ENCODE data around the gene NAT10.
A peak's percentile ranks its signal among the peaks of the same experiment; 100 is the strongest.

NAT10 gene

DNA sequence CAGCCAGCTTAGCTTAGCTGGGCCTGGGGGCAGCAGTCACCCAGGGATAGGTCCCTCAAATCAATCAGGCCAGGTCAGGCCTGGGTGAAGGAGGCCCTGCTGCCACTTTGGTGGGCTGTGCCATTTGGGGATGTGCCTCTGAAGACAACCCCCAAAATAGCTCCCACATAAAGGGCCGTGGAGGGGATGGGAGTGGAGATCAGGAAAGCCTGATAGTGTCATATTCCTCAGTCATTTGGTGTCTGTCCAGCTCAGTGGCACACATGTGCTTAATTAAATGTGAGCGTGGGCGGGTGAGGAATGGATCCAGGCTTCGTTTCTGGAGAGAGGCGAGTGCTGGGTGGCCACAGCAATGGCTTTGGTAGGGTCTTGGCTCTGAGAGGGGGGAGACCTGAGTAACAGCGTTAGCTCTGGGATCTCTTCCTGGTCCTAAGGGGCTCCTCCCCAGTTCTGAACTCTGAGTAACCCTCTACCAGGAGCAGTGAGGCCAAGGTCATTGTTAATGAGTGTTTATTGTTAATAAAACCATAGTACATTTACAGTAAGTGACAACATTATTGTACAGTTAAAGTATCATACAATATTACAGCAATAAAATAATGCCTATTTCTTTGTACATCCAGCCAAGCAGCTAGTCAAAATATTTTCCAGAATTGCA lies 45.2 kb downstream of the NAT10 start:
- DNase-seq = peak; percentile 65

DNA sequence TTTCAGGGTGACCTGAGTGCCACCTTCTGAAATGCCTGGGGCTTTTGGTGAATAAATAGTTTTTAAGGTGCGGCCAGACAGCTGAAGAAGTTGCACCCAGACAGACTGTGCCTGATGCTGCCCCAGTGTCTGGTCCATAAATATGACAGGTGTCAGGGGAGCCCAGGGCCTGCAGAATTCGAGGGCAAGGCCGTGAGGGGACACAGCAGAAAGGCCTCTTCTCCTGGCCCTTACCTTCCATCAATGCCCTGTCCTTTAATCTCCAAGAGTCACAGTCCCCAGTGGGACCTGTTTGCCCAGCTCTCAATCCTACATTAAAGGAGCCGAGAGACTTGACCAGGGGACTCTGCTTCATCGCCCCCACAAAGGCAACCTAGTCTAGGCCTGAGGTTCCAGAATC lies 45.7 kb downstream of the NAT10 start:
- no peak for DNase-seq

DNA sequence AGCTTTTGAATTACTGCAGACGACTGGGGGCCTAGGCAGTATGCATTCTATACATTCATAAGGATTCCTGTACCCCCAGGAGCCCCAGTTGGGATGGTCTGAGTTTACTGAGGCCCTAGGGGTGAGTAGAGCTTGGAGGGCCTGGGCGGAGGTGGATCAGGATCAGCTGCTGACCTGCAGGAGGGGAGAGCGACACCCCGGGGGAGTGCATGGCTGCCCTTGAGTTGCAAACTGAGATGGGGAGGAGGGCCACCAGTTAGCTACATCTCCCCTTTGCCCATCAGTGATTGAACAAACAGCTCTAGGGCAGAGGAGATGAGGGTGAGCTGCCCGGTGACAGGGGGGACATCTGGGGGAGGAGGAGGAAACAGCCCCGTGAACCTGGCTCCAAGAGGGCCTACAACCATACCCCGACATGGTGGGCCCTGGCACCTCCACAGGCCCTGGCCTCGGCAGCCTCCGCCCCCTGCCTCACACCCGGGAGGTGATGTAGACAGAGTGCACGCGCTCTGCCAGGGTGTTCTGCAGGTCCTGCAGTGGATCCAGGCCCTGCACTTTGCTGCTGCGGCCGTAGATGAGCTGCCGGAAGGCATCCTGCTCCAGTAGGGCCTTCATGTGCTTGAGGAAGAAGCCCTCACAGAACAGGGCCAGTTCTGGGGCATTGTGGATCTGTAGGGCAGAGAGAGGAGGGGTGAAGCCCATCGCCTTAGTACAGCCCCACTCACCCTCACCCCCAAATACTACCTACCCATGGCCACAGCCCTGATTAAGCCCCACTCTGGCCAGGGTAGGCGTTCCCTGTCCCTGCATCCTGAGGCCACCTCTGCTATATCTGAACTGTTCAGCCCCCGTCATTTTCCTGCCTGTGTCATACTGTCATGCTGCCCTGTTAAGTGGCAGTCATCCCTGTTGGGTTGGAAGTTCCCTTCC lies 46.8 kb downstream of the NAT10 start:
- DNase-seq = no peak

DNA sequence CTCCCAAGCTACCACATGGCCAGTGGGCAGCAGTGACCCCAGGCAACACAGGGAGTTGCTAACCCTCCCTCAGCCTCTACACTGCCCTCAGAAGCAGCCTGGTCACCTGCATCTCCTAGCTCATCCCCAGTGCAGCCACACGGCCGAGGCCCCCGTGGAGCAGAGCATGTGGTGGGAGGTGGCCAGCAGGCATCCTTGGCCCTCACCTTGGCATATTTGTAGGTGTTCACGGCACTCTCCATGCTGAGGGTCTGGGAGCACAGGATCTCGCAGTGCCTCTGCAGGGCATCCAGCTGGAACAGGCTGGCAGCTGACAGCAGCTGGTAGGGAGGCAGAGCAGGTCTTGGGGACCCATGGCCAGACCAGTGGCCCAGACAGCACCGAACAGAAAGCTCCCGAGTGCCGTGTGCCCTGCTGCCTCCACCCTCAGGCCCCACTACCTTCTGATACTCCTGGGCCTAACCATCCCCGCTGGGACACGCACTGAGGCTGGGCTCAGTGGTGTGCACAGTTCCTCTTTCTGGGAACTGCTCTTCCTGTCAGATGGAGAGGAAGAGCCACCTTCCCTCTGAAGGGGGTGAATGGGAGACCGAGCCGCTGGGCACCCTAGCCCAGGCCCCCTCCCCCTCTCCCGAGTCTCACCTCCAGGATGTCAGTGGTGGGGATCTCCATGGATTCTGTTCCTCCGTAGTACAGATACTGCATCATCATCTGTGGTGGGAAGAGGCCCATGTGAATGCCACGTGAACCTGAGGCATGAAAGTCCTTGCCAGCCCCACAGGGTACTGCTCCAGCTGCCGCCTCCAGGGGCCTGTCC lies 48.8 kb downstream of the NAT10 start:
- DNase-seq = no peak

DNA sequence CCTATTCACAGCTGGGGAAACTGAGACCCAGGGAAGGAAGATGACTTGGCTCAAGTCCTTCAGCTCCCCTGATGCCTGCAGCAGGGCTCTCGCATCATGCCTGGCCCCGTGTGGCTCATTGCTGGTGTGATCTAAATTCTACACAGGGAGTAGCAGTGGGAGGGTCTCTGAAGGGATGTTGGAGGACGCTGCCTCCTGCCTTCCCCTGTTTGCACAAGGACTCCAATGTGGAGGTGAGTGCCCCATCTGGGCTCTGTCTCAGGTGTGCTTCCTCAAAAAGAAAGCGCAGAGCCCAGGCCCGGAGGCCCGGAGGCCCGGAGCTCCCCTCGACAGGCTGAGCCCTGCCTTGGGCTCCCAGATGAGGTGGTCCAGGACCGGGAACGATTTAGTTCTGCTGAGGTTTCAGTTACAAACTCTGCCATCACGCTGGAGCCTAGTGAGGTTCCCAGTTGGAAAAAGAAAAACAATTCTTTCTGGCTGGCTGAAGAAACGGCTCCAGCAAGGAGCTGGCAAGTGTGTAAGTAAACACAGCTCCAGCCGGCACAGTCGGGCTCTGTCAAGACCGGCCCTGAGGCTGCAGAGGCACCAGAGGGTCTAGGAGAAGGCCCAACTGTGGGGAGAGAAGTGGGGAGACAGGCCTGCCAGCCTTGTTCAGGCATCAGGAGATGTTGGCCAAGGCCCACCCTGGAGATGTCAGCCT lies 49.8 kb downstream of the NAT10 start:
- DNase-seq = no peak

DNA sequence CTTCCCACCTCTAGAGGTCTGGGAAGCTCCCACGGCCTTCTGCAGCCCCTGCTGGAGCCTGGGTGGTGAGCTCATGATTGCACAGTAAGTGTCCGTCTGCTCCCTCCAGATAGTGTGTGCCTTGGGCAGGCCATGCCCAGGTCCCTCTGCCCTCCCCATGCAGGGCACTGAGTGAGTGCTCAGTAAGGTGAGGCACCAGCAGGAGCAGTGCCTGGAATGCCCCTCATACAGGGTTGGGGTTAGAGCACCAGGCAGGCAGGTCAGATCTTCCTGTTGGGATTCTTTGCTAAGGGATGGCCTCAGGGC lies 50.3 kb downstream of the NAT10 start:
- DNase-seq = no peak

DNA sequence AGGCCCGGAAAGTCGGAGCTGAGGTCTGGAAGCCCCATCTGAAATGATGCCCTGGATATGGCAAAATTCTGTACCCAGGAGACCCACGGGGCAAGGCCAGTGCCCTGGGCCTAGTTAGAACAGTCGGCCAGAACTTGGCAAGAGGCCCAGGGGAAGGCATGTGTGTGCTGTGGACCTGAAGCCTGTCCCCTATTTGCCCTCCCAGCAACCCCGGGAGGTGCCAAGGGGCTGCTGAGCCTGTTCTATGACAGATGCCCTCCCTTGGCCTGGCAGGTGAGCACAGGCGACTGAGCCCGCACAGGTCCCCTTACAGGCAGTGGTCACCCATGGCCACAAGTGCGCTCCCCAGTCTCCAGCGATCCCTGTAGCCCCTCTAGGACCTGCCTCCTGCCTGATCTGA lies 51.7 kb downstream of the NAT10 start:
- no peak for DNase-seq

DNA sequence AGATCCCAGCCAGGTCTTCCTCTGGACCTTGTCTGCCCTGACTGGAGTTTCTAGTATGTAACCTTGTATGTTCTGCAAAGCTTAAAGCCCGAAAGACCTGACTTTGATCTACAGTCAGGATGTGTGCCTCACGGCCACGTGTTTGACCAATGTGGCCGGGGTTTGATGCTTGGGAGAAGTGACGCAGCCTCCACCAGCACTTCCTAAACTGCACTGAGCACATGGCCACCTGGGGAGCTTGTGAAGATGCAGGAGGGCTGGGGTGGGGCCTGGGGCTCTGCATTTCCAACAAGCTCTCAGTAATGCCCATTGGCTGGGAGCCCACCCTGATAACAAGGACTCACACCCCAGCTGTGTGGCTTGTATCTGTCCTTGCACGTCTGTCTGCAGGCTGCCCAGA lies 53.2 kb downstream of the NAT10 start:
- no peak for DNase-seq

DNA sequence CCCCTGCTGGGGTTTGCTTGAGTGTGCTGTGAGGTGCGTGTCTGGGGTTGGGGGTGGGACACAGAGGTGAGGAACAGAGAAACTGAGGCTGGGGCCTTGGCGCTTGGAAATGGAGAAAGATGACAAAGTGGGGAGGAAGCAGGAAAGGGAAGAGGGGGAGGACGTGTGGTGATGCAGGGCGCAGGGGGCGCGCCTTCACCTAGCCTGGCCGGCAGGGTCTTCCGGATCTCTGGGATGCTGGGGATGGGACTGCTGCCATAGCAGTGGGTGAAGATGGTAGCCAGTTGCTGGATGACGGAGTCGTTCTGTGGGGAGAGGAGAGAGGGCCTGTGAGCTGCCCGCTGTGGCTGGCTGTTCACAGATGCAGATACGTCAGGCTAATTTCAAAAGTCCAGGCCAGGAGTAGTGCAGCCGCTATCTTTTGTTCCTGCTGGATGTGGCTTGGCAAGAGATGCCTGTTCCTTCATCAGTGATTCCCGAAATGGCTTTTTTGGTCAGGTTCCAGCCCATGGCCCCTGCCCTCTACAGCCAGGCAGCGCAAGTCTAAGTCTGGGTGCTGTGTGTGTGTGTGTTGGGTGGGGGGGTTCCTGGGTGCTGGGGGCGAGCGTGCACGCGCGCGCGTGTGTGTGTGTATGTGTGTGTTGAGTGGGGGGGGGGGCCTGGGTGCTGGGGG lies 54.8 kb downstream of the NAT10 start:
- no peak for DNase-seq

DNA sequence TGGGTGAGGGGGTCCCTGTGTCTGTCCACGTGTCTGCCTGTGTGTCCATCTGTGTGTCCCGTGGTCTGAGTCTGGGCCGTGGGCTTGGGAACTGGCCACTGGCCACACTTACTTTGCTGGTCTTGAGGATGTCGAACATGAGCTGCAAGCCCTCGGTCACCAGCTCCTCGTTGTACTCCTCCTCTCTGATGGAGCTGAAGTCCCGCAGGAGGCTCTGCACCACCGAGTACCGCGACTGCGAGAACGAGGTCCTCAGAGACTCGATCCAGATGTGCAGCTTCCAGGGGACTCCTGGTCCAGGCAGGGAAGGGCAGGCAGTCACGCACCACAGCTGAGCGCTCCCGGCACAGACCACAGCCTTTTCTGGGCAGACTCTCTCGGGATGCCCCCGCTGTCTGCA lies 55.4 kb downstream of the NAT10 start:
- no peak for DNase-seq

DNA sequence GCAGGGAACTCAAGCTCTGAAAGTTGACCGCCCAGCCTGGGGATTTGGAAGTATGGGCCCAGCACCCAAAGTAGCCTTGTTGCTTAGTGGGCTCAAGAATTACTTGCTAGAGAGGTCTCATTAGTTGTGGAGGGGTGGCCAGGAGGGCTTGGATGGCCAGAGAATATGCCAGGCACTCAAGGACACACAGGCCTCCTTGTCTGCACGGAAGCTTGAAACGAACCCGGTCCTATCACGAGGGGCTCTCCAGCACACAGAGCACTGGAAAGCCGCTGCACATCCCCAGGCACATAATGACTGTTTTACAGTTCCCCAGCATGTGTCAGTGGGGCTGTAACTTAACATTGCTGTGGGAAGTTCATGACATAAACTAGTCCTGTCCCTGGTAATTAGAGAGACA lies 55.9 kb downstream of the NAT10 start:
- DNase-seq = no peak

DNA sequence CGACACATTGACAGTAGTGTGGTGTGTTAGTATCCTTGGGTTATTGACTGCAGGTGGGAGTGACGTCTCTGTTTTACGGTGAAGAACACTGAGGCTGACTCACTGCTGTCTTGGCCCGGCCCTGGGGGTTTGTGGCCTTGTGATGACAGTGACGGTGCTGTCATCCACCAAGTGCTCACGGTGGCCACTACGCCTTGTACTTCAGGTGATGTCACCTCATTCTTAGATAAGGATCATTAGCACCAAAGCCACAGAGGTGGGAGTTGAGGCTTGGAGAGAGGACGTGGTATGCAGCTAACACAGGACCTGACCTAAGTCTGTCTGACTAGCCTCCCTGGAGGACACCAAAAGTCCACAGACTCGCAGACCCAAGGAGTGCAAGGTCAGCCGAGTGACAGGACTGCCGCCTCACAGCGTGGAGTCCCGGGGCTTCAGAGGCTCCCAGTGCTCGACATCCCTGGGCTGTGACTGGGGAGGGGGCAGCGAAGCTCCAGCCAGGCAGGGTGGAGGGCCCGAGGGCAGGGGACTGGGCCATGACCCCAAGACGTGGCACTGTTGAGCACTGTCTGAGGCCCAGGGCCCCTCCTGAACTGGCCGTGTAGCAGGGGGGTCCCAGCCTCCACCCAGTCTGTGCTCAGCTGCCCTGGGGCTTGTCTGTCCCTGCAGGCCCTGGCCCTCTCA lies 56.5 kb downstream of the NAT10 start:
- DNase-seq = peak; percentile 16

DNA sequence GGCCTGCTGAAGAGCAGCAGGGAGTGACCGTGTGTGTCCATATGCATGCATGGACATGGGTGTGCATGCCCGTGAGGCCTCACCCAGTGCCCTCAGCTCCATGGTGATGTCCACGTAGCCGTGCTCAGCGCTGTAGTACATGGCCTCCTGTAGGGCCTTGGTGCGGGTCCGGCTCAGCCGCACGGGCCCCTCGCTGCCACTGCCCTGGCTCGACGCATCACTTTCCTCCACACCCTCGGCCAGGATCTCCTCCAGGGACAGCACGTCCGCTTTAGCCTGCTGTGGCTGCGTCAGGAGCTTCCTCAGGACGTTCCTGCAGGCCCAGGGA lies 57.0 kb downstream of the NAT10 start:
- DNase-seq = no peak

DNA sequence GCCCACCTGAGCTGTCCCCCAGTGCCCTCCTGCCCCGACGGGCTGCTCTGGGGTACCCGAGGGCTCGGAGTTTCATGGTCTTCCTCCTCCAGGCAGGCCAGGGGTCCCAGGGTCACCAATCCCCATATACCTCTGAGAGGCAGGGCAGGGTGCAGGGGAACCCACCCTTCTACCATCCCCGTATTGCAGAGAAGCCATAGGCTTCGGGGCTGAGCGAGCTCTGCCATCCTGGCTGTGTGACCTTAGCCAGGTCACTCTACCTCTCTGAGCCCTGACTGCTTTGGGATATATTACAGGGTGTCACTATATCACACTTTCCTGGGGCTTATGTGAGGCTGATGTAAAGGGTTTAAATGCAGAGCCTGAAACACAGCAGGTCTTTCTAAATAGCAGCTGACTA lies 57.4 kb downstream of the NAT10 start:
- DNase-seq = no peak

DNA sequence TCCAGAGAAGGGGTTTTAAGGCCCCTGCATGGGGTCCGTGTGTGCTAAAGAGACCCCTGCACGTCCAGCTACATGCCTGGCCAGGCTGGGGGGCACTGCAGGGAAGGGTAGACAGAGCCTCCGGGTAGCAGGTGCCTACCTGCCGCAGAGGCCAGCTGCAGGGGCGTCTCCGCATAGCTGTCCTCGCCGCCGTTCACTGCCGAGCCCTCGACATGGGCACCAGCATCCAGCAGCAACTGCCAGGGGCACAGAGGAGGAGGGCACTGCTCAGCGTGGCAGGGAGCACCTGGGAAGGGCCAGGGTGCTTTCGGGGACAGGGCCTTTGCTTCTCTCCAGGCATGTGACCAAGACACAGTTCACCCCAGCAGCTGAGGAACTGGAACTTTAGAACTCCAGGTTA lies 59.7 kb downstream of the NAT10 start:
- no peak for DNase-seq

DNA sequence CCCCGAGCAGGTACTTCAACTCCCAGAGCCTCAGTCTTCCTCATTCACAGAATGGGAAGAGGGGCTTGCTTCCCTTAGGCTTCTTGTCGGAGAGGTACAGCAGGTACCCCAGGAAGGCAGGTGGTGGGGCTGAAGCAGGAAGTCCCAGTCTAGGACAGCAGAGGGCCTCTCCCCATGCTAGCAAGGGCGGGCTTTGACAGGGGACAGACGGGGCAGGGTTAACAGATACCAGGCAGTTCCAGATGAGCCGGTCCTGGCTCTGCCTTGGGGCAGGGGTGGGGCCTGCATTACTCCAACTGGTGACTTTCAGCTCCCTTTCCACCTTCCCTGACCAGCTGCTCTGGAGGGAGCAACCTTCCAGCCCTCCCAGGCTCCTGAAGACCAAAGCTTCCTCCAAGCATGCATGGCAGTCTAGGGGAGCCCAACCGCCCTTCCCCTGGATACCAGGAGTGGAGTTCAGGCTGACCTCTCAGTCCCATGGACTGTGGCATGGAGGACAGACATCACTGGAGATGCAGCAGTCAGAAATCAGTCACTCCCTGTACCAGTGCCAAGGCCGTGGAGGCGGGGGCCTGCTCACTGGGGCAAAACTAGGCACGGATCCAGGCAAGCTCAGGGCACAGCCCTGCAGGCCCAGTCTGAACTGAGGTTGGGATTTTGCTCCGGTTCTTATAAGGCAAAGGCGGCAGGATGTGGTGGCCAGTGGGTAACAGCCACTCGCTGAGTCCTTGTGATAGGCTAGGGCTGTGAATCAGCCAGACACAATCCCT lies 60.5 kb downstream of the NAT10 start:
- no peak for DNase-seq

DNA sequence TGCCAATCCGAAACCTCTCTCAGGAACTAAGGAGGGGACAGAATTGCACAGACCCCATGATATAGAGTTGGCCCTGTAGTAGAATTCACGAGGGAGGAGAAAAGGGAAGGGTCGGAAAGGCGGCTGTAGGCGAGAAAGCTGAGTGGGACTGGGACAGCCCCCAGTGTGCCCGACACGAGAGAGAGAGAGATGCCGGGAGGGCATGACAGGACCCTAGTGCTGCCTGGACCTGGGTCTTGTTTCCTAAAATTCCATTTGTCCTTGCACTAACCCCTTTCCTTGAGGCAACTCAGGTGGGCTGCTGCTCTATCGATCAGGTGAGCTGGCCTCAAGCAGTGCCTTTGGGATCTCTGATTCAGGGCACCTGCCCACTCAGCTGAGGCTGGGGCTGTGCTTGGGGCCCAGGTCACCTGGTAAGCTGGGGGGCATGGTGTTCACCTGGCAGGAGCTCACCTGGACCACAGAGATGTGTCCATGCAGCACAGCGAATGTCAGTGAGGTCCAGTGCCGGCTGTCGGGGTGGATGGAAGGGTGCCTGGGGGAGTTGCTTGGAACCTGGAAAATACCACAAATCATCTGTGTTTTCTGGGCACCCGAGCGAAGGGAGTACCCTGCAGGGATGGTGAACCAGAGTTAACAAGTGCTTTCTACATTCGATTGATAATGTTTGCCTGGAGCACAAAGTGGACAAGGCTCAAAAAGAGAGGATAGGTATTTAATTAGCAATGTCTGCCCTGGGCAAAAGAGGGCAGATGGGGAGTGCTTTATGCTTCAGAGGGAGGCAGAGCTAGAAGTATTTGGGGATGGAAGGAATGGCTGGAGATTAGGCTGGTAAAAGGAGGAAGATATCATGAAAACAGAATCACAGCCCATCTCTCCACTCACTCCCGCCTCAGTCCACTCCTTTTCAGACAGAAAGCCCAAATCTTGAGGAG lies 61.6 kb downstream of the NAT10 start:
- no peak for DNase-seq

DNA sequence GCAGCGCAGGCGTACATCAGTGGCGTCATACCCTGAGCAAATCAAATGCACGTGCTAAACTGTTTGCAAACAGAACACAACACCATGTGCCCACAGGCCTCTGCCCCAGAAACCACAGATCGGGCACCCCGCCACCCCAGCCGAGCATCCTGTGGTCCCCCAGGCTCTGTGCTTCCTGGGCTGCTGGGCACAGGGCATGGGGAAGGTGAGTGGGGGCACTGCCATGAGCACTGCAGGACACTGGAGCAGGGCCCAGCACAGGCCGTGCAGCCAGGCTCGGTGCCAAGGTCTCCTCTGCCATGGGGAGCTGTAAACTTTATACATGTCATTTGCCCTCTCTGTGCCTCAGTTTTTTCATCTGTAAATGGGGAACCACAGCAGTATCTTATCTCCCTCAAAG lies 62.5 kb downstream of the NAT10 start:
- DNase-seq = no peak

DNA sequence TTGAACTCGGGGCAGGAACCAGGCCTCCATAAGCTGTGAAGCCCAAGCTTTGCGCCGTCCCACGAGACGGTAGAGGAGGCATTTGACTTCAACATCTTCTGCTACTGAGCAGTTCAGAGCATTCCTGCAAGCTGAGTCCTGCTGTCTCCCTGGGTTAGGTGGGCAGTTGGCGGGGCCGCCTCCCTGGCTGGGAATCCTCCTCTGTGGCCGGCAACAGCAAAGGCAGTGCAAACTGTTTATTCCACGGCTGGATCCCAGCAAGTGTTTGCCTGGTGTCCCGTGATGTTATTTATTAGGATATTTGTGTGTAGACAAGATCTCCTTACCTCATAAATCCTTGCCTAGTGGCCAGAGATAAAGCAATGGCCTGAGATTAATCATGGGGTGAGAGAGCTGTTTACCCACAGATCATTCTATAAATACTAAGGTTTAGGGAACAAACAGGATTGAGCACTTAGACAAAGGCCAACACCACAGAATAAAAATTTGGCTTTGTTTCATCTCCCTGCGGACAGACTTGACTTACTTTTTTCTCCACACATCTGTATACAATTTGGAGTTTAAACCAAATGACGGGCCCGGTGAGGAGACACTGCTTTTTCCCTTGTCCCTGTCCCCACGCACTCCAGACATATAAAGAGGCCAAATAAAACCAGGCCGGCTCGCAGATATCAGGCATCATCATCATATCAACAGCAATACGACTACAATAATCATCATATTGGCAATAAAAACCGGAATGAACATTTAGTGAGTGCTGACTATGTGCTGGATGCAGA lies 63.4 kb downstream of the NAT10 start:
- peak; percentile 40 for DNase-seq

Data from fibroblast of skin of abdomen (primary cell).